ENCODE data around the gene LAGE3. TPM values are rescaled to one million over a fixed set of nuclear protein-coding genes. Genes with fewer than 3 reads are reported as not detected.

The LAGE3 gene
- total and polyA plus RNA-seq, 2 of the 8 experiments (the other 6 are each of a cell fraction or from before 2014, with no cell fraction given): 44.5 to 102 TPM

DNA sequence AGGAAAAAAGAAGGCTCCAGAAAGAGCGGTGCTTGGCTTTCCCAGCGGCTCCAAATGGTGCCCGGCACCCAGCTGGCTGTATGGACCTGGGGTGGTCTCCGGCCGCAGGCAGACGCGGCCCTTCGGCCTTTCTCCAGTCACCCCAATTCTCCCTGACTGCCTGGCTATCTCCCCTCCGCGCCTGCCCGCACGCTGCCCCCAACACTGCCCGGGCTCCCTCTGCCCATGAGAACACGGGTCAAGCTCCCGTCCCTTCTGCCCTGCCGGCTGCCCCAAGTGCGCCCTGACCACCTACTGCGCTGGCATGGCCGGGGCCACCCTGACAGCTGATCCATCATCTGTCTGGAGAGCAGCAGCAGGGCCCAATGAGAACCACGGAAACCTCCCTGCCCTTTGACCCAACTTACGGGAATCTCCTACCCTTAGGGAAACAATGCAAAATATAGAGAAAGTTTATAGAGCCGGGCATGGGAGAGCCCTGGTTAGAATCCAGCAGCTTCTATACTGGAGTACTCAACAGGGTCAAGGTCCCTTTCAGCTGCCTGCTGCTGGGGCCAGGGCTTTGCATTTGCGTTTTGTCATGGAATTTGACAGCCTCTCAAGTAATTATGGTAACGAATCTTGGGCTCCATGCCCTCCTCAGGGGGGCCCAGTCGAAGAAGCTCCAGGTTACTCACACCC, 38.2 kb upstream of the LAGE3 start:
- H4K5ac ChIP-seq (ENCODE audit: insufficient read length, low read depth, low read length): no peak overlapping the region
- H2BK12ac ChIP-seq (ENCODE audit: low read depth, low read length): no peak overlapping the region
- H3K27me3 ChIP-seq (replicated peaks in 1 of 4; ENCODE audit: control insufficient read depth in 3 of 4, extremely low read depth in 1 of 4, insufficient read depth in 3 of 4, low read length in 3 of 4): no peaks in the 10 kb centered on the region
- peak overlapping the region; percentile 38; the same call in 1 of the 2 replicates for H3K18ac ChIP-seq (ENCODE audit: extremely low read depth, low read length)
- no peak overlapping the region for H2BK120ac ChIP-seq (replicated peaks; ENCODE audit: low read depth, low read length)
- H3K36me3 ChIP-seq (ENCODE audit: control insufficient read depth in 2 of 4, insufficient read depth in 4 of 4, low read length in 3 of 4): no peaks in the 10 kb centered on the region
- no peaks in the 10 kb centered on the region for H3K9me3 ChIP-seq (ENCODE audit: insufficient read depth in 2 of 2, low read depth in 1 of 2, low read length in 1 of 2)
- H3K27ac ChIP-seq (ENCODE audit: low read depth, low read length): peak overlapping the region; percentile 62; the same call in 1 of the 2 replicates
- no peaks in the 10 kb centered on the region for H3K79me2 ChIP-seq (ENCODE audit: control insufficient read depth in 1 of 2, insufficient read depth in 2 of 2, low read length in 2 of 2)
- no peak overlapping the region for H3K23ac ChIP-seq (ENCODE audit: insufficient read length)
- WGBS, 2 experiments (ENCODE audit: extremely low coverage in 1 of 2, insufficient coverage in 1 of 2, insufficient read length in 1 of 2, insufficient replicate concordance in 2 of 2, low coverage in 1 of 2, low lambda C conversion rate in 2 of 2, missing lambda C conversion rate in 1 of 2): 10% methylated on average over 11 of the region's 25 CpGs; no CpG with 5 or more reads in 1 of the 2 experiments
- no peak overlapping the region for H4K91ac ChIP-seq (replicated peaks; ENCODE audit: insufficient read length, low read length)
- peaks cover 1 to 10% (median 7%) of the 10 kb centered on the region in 4 experiments; a peak in 6 of 7 replicates for H3K4me1 ChIP-seq (replicated peaks in 1 of 4; ENCODE audit: control insufficient read depth in 3 of 4, insufficient read depth in 4 of 4, low read length in 3 of 4)
- ChIA-PET POLR2A (ENCODE audit: partially characterized antibody) (interaction anchor here (0.8 to 2.4 kb wide), 11 partner anchors 9 to 144 kb away, joined by 3 to 10 read pairs (median 4); partner anchors contain the start of genes EMD, RPL10 and UBL4A), CTCF (ENCODE audit: partially characterized antibody) (interaction anchor here (1.1 kb wide), 1 partner anchor 12 kb away, joined by 3 read pairs; no protein-coding TSS in a partner anchor)
- no peak overlapping the region; the same call in 1 of the 2 replicates for H4K8ac ChIP-seq (ENCODE audit: extremely low read depth, insufficient read depth, low read length)
- no peaks in the 10 kb centered on the region for H3K79me1 ChIP-seq (ENCODE audit: low read depth, low read length)
- H2BK5ac ChIP-seq (ENCODE audit: low read depth, low read length): no peak overlapping the region; the same call in 1 of the 2 replicates
- FAIRE-seq (no peak), DNase-seq (ENCODE audit: low read depth in 1 of 2, low spot score in 2 of 2) (peak in 1 of 2 experiments; percentile 49)
- no peak overlapping the region for H2AK5ac ChIP-seq (ENCODE audit: low read depth, low read length)
- peaks cover 9% of the 10 kb centered on the region for H3K23me2 ChIP-seq (ENCODE audit: low read depth, low read length)
- H2BK15ac ChIP-seq (ENCODE audit: low read length): no peak overlapping the region
- H2AFZ ChIP-seq (ENCODE audit: low read length): no peak overlapping the region
- H3K4me2 ChIP-seq (ENCODE audit: insufficient read depth in 1 of 2, low read depth in 2 of 2, low read length in 2 of 2): peak overlapping the region; percentile 93 to 99
- H3K4me3 ChIP-seq (ENCODE audit: extremely low read depth in 1 of 4, insufficient read depth in 2 of 4, low read depth in 3 of 4, low read length in 4 of 4): peak overlapping the region; percentile 41 to 81 (median 45); a peak in 6 of 8 replicates
- H3K56ac ChIP-seq (replicated peaks; ENCODE audit: insufficient read length, low read depth, low read length): no peak overlapping the region
- no peak overlapping the region for H3K4ac ChIP-seq (replicated peaks; ENCODE audit: insufficient read length, low read depth, low read length)
- H2BK20ac ChIP-seq (ENCODE audit: low read length): no peak overlapping the region
- H3K9ac ChIP-seq (replicated peaks in 1 of 4; ENCODE audit: extremely low read depth in 1 of 4, low read depth in 3 of 4, low read length in 3 of 4): peak overlapping the region in 1 of 4 experiments; percentile 40; a peak in 2 of 7 replicates
- no peaks in the 10 kb centered on the region for H4K20me1 ChIP-seq (replicated peaks in 1 of 2; ENCODE audit: control insufficient read depth in 1 of 2, insufficient read depth in 2 of 2, low read length in 2 of 2)
- no peak overlapping the region for H3K14ac ChIP-seq (ENCODE audit: insufficient read length)
